Measurements from ENCODE around the gene PLD5.
"Not testable (repeated sequence)": the region's sequence is repeated elsewhere in the genome, so short reads cannot be mapped to it uniquely, and the experiment has no call there.

The PLD5 gene

GRCh38 chr1:242178924-242179708, 345.4 kb downstream of the PLD5 start:
- DNase-seq (ENCODE audit: low spot score) (no peak), FAIRE-seq (no peak)

DNA sequence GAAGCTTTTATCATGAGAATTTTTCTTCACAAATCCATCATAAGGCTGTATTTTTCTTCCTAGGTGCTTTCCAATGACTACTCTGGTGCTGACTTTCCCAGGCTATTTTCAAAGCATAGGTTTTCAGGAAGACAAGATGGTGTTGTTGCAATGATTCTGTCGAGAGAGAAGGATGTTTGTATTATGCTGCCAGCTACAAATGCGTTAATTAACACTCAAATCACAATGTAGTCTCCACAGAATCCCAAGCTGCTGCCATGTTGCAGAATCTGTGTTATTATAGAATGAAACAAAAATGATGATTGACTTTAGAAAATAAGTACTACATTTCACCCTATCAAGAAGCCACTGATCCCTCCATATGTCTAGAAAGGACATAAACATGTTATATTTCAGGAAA, 346.1 kb downstream of the PLD5 start:
- DNase-seq (ENCODE audit: low spot score) (no peak), FAIRE-seq (no peak)

GRCh38 chr1:242162140-242162539, 362.4 kb downstream of the PLD5 start:
- FAIRE-seq (no peak), DNase-seq (ENCODE audit: low spot score) (no peak)

DNA sequence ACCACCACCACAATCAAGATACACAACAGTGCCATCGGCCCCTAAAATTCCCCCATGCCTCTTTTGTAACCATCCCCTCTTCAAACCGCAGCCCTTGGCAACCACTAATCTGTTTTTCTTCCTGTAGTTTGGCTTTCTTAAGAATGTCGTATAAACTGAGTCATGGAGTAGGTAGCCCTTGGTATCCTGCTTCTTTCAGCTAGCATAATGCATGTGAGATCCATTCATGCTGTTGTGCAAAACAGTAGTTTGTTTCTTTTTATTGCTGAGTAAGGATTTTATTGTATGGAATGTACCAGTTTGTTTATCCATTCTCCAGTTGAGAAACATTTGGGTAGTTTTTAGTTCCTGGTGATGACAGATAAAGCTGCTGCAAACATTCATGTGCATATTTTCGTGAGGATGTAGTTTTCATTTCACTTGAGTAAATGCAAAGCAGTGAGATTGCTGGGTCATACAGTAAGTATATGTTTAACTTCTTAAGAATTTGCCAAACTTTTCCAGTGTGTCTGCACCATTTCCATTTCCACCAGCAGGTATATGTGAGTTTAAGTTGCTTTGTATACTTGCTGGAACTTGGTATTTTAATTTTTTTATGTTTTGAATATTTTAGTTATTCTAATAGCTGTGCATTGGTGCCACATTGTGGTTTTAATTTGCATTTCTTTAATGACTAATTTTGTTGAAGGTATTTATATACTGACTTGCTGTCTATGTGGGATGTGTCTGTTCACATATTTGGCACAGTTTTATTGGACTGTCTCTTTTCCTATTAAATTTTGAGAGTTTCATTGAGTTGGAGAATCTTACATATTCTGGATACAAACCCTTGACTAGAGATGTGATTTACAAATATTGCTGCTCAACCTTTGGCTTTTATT, 377.2 kb downstream of the PLD5 start:
- FAIRE-seq, result no peak
- DNase-seq (ENCODE audit: low spot score), result peak; percentile 44

GRCh38 chr1:242146652-242147051, 377.8 kb downstream of the PLD5 start:
- DNase-seq (ENCODE audit: low spot score), result peak; percentile 19
- FAIRE-seq, result no peak

DNA sequence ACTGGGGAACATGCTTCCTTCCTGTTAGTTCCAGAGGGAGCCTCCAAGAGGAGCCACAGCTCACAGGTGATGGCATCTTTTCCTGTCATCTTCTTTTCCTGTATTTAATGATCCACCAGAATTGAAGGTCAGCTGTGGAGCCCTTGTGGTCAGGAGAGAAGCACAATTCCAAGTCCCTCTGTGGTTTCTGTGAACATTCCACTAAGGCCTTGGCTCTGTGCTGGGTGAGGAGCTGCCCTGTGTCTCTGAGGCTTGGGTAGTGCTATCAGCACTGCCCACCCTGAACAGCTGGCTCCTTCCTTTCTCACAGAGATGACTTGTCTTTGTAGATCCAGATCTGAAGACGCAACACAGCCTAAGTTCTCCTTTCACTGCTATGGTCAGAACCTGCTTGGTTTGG, 383.7 kb downstream of the PLD5 start:
- DNase-seq (ENCODE audit: low spot score) (no peak), FAIRE-seq (no peak)

GRCh38 chr1:242139986-242140385, 384.5 kb downstream of the PLD5 start:
- no peak for FAIRE-seq
- DNase-seq (ENCODE audit: low spot score), result no peak

- no peak for DNase-seq (ENCODE audit: low spot score)
- no peak for FAIRE-seq
These were observed 385.1 kb downstream of the PLD5 start for GRCh38 chr1:242139442-242139841.

DNA sequence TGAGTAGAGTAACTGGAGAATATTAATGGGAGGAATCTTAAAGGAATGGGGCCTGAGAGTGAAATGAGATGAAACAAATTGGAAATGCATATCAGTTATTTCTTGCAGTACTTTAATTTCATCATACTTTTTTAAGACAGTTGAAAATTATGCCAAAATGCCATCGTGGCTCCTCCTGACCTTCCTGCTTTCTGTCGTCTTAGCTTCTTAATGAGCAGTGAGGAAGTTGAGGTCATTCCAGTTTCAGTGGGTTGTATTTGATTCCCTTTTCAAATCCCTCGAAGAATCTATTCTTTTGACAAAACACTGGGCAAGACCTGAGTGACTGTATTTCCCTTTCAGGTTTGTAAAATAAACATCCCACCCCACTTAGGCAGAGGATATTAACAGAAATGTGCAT, 390.7 kb downstream of the PLD5 start:
- no peak for FAIRE-seq
- no peak for DNase-seq (ENCODE audit: low spot score)

GRCh38 chr1:242133351-242133750, 391.1 kb downstream of the PLD5 start:
- FAIRE-seq (no peak), DNase-seq (ENCODE audit: low spot score) (no peak)

DNA sequence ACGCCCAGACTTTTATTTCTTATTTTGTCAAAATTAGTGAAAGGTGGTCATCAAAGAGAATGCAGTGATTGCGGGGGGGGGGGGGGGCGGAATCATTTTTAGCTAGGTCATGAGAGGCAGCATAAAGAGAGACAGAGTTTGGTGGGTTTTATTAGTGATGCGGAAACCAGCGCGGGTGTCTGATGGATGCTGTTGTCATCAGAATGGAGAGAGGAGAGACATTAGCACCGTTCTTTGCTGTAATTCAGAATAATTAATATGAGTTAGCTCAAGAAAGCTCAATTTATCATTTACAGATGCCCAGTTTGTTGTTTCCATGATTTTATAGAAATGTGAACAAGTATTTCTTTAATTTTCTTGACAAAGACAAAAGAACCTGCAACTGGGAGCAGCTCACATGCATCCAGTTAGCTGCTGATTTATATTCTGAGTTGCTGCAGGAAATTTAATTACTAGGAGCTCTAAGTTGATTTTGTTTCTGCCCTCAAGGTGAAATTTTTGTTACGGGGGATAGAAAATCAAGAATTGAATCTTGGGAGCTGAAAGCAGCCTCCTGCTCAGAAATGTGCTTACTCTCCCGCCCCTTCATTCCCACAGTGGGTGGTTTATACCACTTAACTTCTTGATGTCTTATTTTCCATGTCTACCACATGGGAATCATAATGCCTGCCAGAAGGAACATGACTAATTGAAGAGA, 392.2 kb downstream of the PLD5 start:
- FAIRE-seq, result no peak
- no peak for DNase-seq (ENCODE audit: low spot score)

DNA sequence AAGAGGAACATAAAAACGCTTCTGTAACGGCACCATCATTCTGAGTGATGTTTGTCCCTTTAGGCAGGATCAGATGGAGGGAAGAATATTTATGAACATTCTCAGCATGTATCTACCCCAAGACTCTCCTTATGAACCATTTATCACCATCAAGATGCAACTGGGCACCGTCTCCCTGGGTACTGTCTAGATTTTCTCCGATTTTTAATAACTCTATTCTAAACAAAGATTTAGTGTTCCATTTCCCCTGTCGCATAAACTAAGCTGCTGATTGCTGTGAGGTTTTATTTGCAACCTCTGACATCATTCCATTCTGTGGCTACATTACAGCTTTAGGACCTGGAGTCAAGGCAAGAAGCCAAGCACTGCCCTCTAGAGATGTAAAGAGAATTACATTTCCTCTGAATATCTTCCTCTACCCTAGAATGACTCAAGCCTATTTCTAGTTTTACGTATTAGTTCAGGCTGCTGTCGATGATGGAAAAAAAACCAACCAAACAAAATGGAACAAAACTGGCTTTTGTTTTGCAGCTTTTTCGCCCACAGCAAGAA, 395.5 kb downstream of the PLD5 start:
- DNase-seq (ENCODE audit: low spot score) (peak; percentile 21), FAIRE-seq (no peak)

GRCh38 chr1:242120432-242120831, 404.1 kb downstream of the PLD5 start:
- DNase-seq (ENCODE audit: low spot score) (no peak), FAIRE-seq (no peak)

DNA sequence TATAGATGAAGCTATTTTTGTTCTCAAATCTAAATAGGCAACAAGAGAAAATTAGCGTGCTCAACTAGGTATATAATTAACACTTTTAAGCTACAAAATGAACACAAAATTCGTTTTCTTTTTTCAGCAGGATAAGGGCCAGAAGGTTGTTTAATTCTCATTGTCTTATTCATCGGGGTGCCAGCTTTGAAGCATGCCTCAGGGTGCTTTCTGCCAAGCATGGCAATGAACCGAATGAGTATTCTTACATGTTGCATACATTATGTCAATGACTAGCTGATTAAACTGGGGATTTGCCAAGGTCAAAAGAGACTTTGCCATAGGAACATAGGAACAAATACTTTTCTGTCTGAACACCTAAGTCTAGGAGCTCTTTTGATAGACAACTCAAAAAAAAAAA, 423.6 kb downstream of the PLD5 start:
- DNase-seq (ENCODE audit: low spot score), result no peak
- no peak for FAIRE-seq

DNA sequence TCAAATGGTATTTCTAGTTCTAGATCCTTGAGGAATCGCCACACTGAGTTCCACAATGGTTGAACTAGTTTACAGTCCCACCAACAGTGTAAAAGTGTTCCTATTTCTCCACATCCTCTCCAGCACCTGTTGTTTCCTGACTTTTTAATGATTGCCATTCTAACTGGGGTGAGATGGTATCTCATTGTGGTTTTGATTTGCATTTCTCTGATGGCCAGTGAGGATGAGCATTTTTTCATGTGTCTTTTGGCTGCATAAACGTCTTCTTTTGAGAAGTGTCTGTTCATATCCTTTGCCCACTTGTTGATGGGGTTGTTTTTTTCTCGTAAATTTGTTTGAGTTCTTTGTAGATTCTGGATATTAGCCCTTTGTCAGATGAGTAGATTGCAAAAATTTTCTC, 427.2 kb downstream of the PLD5 start:
- FAIRE-seq; DNase-seq (ENCODE audit: low spot score): not testable (repeated sequence)

DNA sequence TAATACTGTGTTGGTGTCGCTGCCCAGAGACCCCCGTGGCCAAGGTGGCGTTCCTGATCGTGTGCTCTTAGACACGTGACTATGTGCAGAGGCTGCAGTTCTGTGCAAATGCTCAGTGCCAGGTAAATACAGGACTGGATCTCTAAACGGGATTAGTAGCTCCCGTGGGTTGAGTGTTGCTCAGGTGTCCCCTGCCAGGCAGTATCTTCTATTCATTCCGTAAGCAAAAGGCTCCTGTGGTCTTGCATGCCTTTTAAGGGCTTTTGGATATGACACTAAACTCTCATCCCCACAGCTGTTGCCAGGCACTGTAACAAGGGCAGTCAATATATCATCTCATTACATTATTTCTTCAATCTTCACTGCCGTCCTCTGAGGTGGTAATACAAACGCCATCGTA, 431.4 kb downstream of the PLD5 start:
- FAIRE-seq (no peak), DNase-seq (ENCODE audit: low spot score) (no peak)

DNA sequence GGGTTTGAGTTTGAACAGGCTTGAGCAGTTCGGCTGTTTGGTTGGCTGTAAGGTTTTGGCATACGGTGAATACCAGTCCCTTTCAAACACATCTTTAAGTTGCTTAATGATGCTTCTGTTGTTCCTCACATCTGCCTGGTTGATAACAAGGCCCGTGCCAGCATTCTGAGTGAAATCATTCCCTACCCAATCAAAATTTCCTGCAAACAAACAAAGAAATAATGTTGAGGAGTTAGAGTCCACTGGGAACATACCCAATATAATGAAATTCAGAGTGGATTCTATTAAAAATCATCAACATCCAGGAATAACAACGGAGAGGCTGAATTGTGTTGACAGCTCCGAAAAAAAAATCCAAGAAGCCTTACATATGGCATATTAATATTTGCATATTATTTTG, 434.6 kb downstream of the PLD5 start:
- FAIRE-seq, result no peak
- DNase-seq (ENCODE audit: low spot score), result no peak

DNA sequence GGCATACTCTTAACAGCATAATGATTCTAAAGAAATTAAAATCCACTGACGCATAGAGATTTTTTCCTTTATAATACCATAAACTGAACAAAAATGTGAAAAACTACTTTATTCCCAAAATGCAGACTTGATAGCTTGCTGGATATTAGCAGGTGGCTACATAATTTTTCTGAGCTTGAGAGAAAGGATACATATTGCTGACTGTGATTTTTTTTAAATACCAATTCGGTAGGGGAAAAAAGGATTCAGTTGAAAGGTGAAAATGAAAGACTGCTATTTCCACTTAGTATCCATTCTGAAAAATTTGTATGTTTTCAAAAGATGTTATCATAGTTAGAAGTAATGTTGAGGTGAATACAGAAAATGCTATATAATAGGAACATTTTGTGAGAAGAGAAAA, 435.6 kb downstream of the PLD5 start:
- DNase-seq (ENCODE audit: low spot score), result no peak
- FAIRE-seq, result no peak

DNA sequence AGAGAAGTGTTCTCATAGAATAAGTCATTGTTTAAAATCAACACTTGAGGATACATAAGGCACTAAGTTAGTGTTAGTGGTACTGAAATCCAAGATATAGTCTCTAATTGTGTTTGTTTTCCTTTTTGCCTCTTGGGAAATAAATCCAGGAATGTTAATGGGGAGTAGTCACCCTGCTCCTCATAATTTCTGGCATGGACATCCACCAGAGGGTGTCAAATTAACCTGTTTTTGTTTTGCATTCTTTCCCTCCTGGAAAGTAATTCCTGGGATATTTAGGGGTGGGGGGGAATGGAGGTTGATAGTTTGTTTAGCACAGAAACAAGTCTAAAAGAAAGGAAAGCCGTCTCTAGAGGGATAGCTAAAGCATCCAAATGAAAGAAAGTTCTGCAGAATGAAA, 437.8 kb downstream of the PLD5 start:
- FAIRE-seq (no peak), DNase-seq (ENCODE audit: low spot score) (no peak)

GRCh38 chr1:242086093-242086492, 438.4 kb downstream of the PLD5 start:
- no peak for FAIRE-seq
- no peak for DNase-seq (ENCODE audit: low spot score)

GRCh38 chr1:242083742-242084141, 440.8 kb downstream of the PLD5 start:
- FAIRE-seq (no peak), DNase-seq (ENCODE audit: low spot score) (no peak)

- DNase-seq (ENCODE audit: low spot score), result no peak
- no peak for FAIRE-seq
These were observed 443.1 kb downstream of the PLD5 start for GRCh38 chr1:242081446-242081845.

Data from urothelium cell line (cell line).